NCI-H146 (cell line): Measurements from ENCODE around the gene UBE2B.
A peak's percentile ranks its signal among the peaks of the same experiment; 100 is the strongest.
"Not testable (repeated sequence)": the region's sequence is repeated elsewhere in the genome, so short reads cannot be mapped to it uniquely, and the experiment has no call there.

ENCODE experiments used
- DNase-seq: peaks from one replicate; lab custom pipeline; 2025; lab: John Stamatoyannopoulos, UW

The UBE2B gene

DNA sequence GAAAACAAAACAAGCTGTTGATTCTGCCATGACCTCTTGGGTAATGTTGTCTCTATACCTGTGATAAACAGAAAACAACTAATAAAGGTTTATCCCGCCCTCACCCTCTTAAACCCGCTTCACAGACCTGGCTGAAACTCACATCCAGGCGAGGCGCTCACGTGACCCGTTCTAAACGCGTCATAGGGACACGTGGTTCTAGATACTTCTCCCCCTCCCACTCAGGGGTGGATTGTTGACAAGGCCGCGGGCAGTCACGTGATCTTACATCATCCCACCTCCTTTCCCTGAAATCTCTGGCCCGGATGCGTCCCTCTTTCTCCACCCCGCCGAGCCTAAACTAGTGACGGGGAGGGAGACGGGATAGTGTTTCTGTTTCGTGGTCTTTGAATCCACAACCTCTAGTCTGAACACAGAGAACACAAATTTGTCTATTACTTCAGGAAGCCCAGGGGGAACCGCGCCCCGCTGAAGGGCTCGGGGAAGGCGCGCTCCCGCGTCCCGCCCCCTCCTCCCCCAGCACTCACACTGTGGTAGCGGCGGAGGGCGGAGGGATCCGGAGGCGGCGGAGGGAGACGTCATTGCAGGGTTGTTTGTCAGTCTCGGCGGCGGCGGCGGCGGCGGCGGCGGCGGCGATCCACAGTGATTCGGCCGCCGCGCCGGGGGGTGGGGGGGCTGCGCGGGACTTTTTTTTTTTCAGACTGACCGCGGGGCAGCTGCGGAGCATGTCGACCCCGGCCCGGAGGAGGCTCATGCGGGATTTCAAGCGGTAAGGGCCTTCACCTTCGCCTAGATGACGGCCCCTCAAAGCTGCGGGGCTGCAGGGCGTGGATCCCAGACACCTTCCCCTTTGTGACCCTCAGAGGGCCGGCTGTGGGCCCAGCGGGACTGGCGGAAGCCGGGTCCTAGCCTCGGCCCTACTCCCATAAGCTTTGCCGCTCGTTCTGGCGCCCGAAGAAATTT lies at the start of gene UBE2B:
UBE2B (plus strand) TSS at position 699 of the 963 bp plus-strand sequence; CDS start at position 726, 27 bp downstream.
- DNase-seq: peak; percentile 97

DNA sequence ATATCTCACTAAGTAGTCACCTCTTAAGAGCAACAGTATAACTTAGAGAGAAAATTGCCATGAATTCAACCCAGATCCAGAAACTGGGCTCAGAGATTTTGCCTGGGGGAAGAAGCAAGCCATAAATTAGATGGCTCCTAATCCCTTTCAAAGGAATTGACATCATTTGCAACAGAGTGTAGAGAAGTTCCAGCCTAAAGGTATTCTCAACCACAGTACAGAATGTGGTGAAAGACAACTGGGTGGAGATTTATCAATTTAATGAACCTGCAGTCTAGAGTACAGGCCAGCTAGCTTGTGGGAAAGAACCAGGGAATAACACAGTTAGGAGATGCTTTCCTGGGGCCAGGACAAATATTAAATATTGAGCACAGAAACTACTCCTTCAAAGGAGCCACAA lies 44.0 kb upstream of the UBE2B start:
- no peak for DNase-seq

DNA sequence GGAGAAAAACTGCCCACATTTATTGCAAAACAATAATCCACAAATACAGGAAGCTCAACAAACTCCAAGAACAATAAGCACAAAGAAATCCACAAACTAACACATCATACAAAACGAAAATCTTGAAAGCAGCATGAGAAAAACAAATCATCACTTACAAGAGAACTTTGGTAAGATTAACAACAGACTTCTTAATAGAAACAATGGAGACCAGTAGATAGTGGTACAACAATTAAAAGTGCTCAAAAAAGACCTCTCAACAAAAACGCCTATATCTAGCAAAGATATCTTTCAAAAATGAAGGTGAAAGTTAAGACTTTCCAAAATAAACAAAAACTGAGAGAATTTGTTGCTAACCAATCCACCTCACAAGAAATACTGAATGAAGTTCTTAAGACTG lies 42.8 kb upstream of the UBE2B start:
- DNase-seq: no peak

DNA sequence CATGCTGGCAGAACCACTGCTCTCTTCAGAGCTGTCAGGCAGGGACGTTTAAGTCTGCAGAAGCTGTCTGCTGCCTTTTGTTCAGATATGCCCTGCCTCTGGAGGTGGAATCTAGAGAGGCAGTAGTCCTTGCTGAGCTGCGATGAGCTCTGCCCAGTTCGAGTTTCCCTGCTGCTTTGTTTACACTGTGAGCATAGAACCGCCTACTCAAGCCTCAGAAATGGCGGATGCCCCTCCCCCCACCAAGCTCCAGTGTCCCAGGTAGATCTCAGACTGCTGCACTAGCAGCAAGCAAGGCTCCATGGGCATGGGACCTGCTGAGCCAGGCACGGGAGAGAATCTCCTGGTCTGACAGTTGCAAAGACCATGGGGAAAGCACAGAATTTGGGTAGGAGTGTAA lies 34.5 kb upstream of the UBE2B start:
- DNase-seq: not testable (repeated sequence)

DNA sequence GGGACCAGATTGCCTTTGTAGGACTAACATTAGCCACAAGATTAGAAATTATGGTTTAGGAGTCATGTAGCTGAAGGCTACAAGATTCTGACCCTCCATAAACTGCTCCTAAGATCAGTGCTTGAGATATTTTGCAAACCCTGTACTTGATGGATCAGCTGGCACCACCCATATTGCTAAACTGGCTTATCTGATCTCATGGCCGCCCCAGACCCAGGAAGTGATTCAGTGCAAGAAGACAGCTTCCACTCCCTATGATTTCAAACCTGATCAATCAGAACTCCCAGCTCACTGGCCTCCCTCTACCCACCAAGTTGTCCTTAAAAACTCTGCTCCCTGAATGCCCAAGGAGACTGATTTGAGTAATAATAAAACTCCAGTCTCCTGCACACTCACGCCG lies 27.9 kb upstream of the UBE2B start:
- DNase-seq: not testable (repeated sequence)

DNA sequence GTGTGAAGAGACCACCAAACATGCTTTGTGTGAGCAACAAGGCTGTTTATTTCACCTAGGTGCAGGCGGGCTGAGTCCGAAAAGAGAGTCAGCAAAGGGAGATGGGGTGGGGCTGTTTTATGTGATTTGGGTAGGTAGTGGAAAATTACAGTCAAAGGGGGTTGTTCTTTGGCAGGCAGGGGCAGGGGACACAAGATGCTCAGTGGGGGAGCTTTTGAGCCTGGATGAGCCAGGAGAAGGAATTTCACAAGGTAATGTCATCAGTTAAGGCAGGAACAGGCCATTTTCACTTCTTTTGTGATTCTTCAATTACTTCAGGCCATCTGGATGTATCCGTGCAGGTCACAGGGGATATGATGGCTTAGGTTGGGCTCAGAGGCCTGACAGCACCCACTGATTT lies 25.9 kb upstream of the UBE2B start:
- not testable (repeated sequence) for DNase-seq

DNA sequence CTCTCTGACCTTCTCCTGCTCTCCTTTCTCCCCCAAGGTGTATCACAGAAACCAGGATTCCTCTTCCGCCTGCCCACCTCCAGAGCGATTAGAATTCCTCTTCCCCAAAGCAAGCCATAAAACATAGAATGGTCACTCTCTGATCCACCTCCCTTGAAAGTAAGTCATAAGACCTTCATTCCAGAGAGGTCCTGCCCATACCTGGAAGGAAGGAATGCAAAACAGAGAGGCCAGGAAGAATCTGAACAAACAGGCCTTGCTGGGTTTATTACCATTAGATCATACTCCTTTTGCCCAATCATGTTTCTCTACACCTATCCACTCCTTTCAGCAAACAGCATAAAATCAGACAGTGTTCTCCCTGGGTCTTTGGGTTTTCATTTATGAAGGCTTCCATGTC lies 25.4 kb upstream of the UBE2B start:
- DNase-seq: no peak

DNA sequence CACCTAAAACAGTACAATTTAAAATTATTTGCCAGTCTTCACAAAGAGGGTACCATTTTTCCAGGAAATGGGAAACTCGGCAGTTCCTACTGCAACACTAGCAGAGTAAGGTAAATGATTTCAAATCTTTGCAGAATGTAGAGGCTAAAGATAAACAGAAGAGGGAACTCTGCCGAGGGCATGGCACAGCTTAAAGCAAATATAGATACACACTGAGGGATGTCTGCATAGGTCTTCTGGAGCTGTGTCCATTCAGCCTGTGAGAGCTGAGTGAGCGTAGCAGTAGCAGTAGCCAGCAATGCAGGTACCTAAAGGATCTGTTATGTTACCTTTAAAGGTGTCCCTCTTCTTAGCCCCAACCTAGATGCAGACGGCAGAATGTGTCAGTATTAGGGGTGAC lies 21.9 kb upstream of the UBE2B start:
- DNase-seq: no peak

DNA sequence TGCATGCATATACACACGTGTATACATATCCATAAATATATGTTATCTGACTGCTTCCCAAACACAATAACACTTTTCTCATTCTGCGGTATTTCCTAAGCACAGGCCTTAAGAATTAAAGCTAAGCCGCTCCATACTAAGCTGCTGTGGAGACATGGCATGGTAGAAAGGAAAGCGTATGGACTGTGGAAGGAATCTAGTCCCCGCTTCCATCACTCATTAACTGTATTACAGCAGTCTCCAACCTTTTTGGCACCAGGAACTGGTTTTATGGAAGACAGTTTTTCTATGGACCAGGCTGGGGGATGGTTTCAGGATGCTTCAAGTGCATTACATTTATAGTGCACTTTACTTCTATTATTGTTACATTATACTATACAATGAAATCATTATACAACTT lies 15.7 kb upstream of the UBE2B start:
- DNase-seq: no peak

DNA sequence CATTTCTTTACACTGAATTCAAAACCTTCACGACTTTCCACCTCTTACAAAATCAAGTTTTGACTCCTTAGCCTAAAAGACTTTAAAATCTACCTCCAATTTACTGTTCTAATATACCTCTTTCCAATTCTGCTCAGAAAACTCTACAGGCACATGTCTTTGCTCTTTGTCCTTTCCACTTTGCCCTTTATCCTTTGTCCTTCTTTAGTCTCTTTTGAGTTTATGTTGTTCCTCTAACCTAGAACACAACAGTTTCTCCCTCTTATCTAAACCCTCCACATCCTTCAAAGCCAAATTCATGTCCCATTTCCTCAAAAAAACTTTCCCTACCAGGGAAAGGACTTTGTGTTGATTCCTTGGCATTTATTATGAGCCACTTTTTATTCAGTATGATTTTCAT lies 5.8 kb upstream of the UBE2B start:
- no peak for DNase-seq

DNA sequence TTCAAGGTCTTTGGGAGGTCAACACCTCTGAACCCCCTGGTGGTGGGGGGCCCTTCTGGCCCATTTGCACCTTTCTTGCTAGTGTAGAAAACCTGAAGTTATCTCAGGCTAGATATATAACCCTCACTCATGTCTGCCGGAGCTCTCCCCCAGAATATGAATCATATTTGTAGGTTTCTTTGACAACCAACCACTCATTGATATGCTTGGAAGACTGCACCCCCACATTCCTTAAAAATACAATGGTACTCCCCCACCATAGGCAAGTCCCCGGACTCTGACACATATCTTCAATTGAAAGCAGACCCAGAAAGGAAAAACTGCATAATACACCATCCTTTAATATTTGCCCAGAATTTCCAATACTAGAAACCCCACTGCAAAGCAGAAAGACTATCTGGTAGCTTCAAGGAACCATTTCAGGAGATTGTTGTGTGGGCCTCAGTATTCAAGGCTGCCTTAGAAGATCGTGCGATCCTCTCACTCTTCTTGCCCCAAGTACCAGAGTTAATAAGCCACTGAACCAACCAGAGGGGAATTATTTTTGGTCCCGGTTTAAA lies 978 bp upstream of the UBE2B start:
- no peak for DNase-seq

DNA sequence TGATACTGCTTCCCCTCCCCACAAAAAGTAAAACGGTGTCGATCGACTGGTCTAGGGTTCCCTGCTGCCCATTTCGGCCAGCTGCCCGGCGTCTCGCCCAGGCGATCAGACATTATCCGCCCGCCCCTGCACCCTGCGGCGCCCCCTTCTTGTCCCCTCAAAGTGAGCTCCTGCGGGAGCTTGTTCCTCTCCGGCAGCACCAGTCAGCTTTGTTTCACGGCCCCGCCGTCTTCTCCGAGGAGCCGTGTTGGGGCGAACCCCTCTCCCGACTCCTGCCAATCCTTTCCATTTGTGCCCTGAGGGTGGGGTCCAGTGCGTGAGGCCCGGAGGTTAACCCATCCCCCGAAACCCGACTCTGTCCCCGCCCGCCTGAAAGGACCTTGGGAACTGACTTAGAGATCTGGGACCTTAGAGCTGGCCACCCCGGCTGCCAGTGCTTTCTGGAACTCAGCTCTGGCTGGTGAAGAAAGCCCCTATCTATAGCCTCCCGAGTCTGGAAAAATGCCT lies 518 bp downstream of the UBE2B start:
- DNase-seq: peak; percentile 60

DNA sequence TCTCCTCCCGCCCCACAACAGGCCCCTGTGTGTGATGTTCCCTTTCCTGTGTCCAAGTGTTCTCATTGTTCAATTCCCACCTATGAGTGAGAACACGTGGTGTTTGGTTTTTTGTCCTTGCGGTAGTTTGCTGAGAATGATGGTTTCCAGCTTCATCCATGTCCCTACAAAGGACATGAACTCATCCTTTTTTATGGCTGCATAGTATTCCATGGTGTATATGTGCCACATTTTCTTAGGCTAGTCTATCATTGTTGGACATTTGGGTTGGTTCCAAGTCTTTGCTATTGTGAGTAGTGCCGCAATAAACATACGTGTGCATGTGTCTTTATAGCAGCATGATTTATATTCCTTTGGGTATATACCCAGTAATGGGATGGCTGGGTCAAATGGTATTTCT lies 2.3 kb downstream of the UBE2B start:
- not testable (repeated sequence) for DNase-seq

DNA sequence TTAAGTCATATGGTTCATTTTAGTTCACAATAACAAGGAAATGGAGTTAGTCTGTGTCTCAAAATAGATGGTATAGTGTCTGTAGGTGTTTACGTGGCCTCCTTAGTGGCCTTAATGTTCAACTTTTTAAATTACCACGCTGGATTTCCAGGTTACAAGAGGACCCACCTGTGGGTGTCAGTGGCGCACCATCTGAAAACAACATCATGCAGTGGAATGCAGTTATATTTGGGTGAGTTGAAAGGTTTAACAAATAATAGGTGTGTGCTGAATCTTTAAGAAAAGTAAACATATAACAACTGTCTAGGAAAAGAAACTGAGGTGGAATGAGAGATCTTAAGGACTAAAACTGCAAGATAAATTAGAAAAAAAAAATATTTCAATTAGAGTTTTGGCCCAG lies 2.9 kb downstream of the UBE2B start:
- no peak for DNase-seq

DNA sequence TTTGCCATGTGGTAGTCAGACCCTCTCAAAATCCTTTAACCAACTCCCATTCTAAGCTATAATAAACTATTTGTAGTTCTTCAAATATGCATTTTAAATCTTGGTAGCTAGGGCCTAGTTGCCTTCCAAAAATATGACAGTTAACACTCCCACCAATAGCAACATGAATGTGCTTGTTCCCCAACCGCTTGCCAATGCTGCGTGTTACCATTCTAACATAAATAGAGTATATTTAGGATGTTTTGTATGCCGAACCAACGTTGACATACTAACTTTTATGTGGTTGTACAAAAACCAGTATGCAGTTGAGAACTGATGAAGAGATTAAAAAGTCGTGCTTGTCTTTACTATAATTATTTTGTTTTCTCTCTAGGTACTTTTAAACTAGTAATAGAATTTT lies 9.0 kb downstream of the UBE2B start:
- no peak for DNase-seq

DNA sequence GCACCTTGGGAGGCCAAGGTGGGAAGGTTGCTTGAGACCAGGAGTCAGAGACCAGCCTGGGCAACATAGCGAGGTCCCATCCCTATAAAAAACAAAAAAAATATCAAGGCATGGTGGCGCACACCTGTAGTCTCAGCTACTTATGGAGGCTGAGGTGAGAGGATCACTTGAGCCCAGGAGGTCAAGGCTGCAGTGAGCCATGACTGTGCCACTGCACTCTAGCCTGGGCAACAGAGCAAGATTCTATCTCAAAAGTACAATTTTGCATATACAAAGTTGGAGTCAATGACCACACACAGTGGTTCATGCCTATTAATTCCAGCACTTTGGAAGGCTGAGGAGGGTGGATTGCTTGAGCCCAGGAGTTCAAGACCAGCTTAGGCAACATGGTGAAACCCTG lies 10.8 kb downstream of the UBE2B start:
- DNase-seq: not testable (repeated sequence)

DNA sequence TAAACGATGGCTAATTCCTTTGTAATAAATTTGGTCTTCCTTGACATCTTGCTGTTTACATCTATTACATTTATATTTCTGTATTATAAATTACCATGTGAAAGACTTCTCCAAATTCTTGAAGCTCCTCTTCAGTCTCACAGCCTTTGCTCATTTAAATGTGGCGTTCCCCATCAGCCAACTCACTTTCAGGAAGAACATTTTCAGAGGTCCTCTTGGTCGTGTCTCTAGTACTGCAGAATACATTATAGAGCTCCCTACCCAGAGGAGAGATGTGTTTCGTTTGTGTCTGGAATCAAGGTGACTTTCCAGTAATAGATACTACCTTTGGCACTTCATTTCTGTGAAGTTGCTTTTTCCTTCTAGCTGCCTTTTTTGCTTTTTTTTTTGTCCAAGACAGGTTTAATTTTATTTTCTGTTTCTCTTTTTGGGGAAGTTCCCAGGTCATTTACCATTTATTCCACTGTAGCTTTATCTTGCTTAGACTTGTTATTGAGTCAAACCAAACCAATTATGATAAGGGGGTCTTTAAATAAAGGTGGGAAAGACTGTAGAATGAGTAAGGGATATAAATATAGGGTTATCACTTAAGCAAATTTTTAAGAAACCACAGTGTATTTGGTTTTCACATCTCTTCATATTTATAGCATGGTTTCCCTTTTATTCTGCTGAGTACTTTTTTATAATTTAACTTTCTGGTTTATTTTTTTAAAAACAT lies 12.8 kb downstream of the UBE2B start:
- DNase-seq: no peak

DNA sequence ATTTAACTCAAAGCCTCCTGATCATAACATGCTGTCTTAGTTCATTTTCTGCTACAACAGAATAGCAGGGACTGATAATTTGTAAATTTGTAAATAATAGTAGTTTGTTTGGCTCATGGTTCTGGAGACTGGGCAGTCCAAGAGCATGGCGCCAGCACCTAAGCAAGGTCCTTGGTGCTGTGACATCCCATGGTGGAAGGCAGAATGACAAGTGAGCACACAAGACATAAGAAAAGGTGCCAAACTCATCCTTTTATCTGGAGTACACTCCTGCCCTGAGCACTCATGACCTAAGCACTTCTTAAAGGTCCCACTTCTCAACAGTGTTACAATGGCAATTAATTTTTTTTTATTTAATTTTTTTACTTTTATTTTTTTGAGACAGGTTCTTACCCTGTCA lies 16.1 kb downstream of the UBE2B start:
- no peak for DNase-seq

DNA sequence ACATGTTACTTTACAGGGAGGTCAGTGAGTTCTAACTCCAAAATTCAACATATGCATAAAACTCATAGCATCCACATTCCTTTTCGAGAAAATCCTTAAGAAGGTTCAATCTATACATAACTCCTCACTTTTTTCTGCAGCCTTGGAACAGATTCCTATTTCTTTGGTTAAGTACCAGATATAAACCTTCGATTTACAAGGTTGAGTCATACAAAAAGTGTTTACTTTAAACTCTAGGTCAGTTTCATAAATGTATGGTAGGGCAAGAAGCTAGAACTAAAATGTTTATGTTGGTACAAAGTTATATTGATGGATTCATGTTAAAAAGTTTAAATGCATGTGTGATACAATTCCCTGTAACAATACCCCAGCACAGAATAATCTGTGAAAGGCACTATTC lies 20.9 kb downstream of the UBE2B start:
- DNase-seq: no peak

DNA sequence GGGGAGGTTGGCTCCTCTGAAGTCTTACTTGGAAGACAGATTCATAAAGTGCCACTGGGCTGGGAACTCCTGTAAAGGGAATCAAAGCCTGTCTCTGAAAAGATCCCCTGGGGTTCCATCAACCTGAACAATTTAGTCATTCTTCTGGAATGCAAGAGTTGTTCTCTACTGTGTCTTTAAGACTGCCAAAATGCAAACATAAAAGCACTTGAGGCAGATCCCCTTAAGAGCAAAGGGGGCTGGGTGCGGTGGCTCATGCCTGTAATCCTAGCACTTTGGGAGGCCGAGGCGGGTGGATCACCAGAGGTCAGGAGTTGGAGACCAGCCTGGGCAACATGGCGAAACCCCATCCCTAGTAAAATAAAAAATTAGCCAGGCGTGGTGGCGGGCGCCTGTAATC lies 23.6 kb downstream of the UBE2B start:
- no peak for DNase-seq

DNA sequence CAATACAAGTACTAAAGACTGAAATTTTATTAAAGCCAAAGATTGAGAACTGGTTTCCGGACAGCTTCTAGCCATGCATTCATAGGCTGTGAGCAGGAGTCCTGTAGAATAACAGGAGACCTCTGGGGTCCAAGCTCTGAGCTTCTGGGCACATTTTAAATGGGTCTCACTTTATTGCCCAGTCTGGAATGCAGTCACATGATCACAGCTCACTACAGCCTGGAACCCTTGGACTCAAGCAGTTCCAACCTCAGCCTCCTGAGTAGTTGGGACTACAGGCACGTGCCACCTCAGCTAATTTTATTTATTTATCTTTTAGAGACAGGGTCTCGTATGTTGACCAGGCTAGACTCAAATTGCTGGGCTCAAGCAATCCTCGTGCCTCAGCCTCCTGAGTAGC lies 24.9 kb downstream of the UBE2B start:
- no peak for DNase-seq

DNA sequence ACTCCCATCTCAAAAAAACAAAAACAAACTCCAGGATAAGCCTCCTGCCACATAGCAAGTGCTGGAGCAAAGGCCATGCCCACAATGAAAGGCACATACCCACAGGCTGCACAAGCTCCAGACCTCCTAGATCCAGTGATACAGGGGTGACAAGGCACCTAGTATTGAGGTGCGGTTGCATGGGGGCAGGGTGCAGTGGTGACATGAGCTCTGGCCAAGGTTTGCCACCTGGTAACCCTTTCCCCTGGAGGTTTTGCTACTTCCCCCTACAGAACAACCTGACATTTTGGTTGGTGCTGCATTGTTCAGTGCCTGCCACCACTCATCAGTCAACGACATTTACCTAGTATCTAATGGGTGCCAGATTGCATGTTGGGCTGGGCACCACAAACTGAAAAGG lies 25.8 kb downstream of the UBE2B start:
- no peak for DNase-seq
